K562 (cell line): ENCODE measurements around the gene HSD17B8. TPM values are rescaled to one million over a fixed set of nuclear protein-coding genes. Genes with fewer than 3 reads are reported as not detected.

Experiments used
- ARID4B ChIP-seq: sonication (generic); formaldehyde crosslinking; IDR thresholded peaks from 2 replicates; pipeline ENCODE4 v1.8.0; 2022; ENCODE audit warnings: mild to moderate bottlenecking, missing genetic modification reagents
- BRD9 ChIP-seq: fragments of 450-650 bp; IDR thresholded peaks from 2 replicates; pipeline ENCODE4 v1.6.1; 2018; ENCODE audit warnings: low read depth; ENCODE audit not compliant: partially characterized antibody
- CCNT2 ChIP-seq: IDR thresholded peaks from 2 replicates; pipeline ENCODE4 v1.6.1; 2011; ENCODE audit warnings: borderline replicate concordance, low read depth, mild to moderate bottlenecking, moderate library complexity, mixed read lengths, low read length; ENCODE audit not compliant: insufficient read length; ENCODE audit errors: extremely low read depth
- CEBPG ChIP-seq, 3 experiments: fragments of 200-800 bp in 1 of 3; sonication (Bioruptor generic) in 1 of 3; sonication (generic) in 1 of 3; formaldehyde crosslinking in 1 of 3; IDR thresholded peaks in 2 of 3; conservative IDR thresholded peaks in 1 of 3; 2 replicates each; pipeline versions ENCODE4 v1.6.1 to v1.8.0; 2016 to 2022; ENCODE audit warnings: missing compliant biosample characterization in 2 of 3, missing genetic modification characterization in 2 of 3, mild to moderate bottlenecking in 1 of 3, missing genetic modification reagents in 1 of 3
- HDGF ChIP-seq: fragments of 450-650 bp; IDR thresholded peaks from 2 replicates; pipeline ENCODE4 v1.6.1; 2016
- KLF1 ChIP-seq: fragments of 450-650 bp; IDR thresholded peaks from 2 replicates; pipeline ENCODE4 v1.6.1; 2016; ENCODE audit warnings: missing genetic modification characterization, missing compliant biosample characterization
- NCOA1 ChIP-seq: fragments of 450-650 bp; IDR thresholded peaks from 2 replicates; pipeline ENCODE4 v1.6.1; 2016; ENCODE audit warnings: low read depth
- NONO ChIP-seq, 2 experiments: fragments of 200-400 bp in 1 of 2; fragments of 450-650 bp in 1 of 2; formaldehyde crosslinking in 1 of 2; IDR thresholded peaks; 2 replicates each; pipeline ENCODE4 v1.6.1; 2017; ENCODE audit warnings: low read depth in 2 of 2, mild to moderate bottlenecking in 2 of 2, moderate library complexity in 2 of 2, low read length in 1 of 2
- RBM15 ChIP-seq: fragments of 200-400 bp; formaldehyde crosslinking; IDR thresholded peaks from 2 replicates; pipeline ENCODE4 v1.6.1; 2018; ENCODE audit warnings: mild to moderate bottlenecking, low read length, moderate library complexity; ENCODE audit not compliant: insufficient read depth
- SAFB ChIP-seq: fragments of 200-400 bp; formaldehyde crosslinking; IDR thresholded peaks from 2 replicates; pipeline ENCODE4 v1.6.1; 2017; ENCODE audit warnings: low read depth, low read length, borderline replicate concordance
- U2AF1 ChIP-seq: fragments of 200-400 bp; formaldehyde crosslinking; optimal IDR thresholded peaks from 2 replicates; pipeline ENCODE3; 2017; ENCODE audit warnings: mild to moderate bottlenecking, low read depth, low read length, moderate library complexity
- YY1 ChIP-seq, 3 experiments: IDR thresholded peaks; 2 replicates each; pipeline ENCODE4 v1.6.1; 2011; ENCODE audit warnings: low read length in 2 of 3, mild to moderate bottlenecking in 2 of 3, moderate library complexity in 2 of 3, borderline replicate concordance in 1 of 3, control low read depth in 1 of 3, low read depth in 1 of 3; ENCODE audit not compliant: insufficient read depth in 3 of 3, insufficient replicate concordance in 2 of 3, control insufficient read depth in 1 of 3, insufficient read length in 1 of 3; ENCODE audit errors: extremely low read depth in 1 of 3
- polyA plus RNA-seq, 8 experiments: library from polyadenylated mRNA; depleted of rRNA in 4 of 8; stranded (reverse) in 5 of 8; unstranded in 3 of 8; fragments of >200 nt; fragmentation: Nextera tagmentation in 2 of 8; fragmentation: Illumina TruSeq in 1 of 8; extraction: Ambion mirVana in 2 of 8; extraction: Trizol in 1 of 8; gene quantifications; 2 replicates each; pipeline versions ENCODE4 v1.2.1 to v1.2.3, GENCODE V29; 2011 to 2014; ENCODE audit warnings: inconsistent platforms in 1 of 8, missing spikeins in 1 of 8
- total RNA-seq, 7 experiments: library from RNA; depleted of rRNA in 6 of 7; stranded (reverse); fragments of >200 nt in 6 of 7; fragmentation: Illumina TruSeq in 2 of 7; extraction: Trizol in 2 of 7; gene quantifications; 2 replicates each; pipeline versions ENCODE4 v1.2.1 to v1.2.3, GENCODE V29; 2011 to 2021; ENCODE audit warnings: low replicate concordance in 1 of 7
- TF ChIP-seq, protein P1 (sequence below): sonication (generic); formaldehyde crosslinking; IDR thresholded peaks from 2 replicates; pipeline ENCODE4 v1.8.1; 2023; ENCODE audit warnings: mild to moderate bottlenecking, missing genetic modification reagents

HSD17B8 gene
- total and polyA plus RNA-seq, 9 of the 15 experiments (the other 6 are each of a cell fraction or from before 2014, with no cell fraction given), result 3.7 to 35.2 (median 14.2) TPM

GRCh38 chr6:33200219-33201146, 4.0 kb upstream of the HSD17B8 start, which contains the start of the genes RXRB and SLC39A7 (continued):
- peak; percentile 93 for TF ChIP-seq ARID4B
- TF ChIP-seq CCNT2, result peak; percentile 93
- TF ChIP-seq RBM15, result no peak
- TF ChIP-seq NONO (IDR thresholded peaks at IDR 0.05; ENCODE audit: low read depth in 2 of 2, low read length in 1 of 2), result peak in 1 of 2 experiments; percentile 83; a peak in 3 of 4 replicates
- TF ChIP-seq SAFB, result no peak
- TF ChIP-seq CEBPG (CRISPR knock-in tag; IDR thresholded peaks at IDR 0.05), result no peak
- TF ChIP-seq CEBPG (tag; conservative IDR thresholded peaks at IDR 0.05 in 1 of 2, IDR thresholded peaks at IDR 0.05 in 1 of 2), result no peak
- TF ChIP-seq HDGF, result no peak
- peak; percentile 33; the same call in 1 of the 2 replicates for TF ChIP-seq NCOA1
- peak; percentile 97 for TF ChIP-seq U2AF1
- TF ChIP-seq, protein P1, sequence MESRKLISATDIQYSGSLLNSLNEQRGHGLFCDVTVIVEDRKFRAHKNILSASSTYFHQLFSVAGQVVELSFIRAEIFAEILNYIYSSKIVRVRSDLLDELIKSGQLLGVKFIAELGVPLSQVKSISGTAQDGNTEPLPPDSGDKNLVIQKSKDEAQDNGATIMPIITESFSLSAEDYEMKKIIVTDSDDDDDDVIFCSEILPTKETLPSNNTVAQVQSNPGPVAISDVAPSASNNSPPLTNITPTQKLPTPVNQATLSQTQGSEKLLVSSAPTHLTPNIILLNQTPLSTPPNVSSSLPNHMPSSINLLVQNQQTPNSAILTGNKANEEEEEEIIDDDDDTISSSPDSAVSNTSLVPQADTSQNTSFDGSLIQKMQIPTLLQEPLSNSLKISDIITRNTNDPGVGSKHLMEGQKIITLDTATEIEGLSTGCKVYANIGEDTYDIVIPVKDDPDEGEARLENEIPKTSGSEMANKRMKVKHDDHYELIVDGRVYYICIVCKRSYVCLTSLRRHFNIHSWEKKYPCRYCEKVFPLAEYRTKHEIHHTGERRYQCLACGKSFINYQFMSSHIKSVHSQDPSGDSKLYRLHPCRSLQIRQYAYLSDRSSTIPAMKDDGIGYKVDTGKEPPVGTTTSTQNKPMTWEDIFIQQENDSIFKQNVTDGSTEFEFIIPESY (CRISPR knock-in tag), result 0 out of 2 replicates have a peak, but pooled peaks have one; percentile 51
- TF ChIP-seq BRD9, result peak; percentile 83
- TF ChIP-seq KLF1, result peak; percentile 62
- peak; percentile 99 for TF ChIP-seq YY1 (IDR thresholded peaks at IDR 0.05; ENCODE audit: borderline replicate concordance in 1 of 3, control insufficient read depth in 1 of 3, extremely low read depth in 1 of 3, insufficient read depth in 3 of 3, insufficient read length in 1 of 3, insufficient replicate concordance in 2 of 3, low read depth in 1 of 3, low read length in 2 of 3)
